IgD-negative memory B cell (primary cell): ENCODE results near the gene PLIN3. TPM values are rescaled to one million over a fixed set of nuclear protein-coding genes. Genes with fewer than 3 reads are reported as not detected.
"Not testable (repeated sequence)": the region's sequence is repeated elsewhere in the genome, so short reads cannot be mapped to it uniquely, and the experiment has no call there.

ENCODE experiments used
- H3K27ac Mint-ChIP-seq, 3 donors: one replicate each; pipeline ENCODE4 v1.8.0; 2020 to 2022; ENCODE audit warnings: mild to moderate bottlenecking in 3 of 3, mixed read lengths in 3 of 3, moderate library complexity in 1 of 3
- H3K27me3 Mint-ChIP-seq: one replicate; pipeline ENCODE4 v1.8.0; 2021; ENCODE audit warnings: mixed read lengths
- H3K36me3 Mint-ChIP-seq: one replicate; pipeline ENCODE4 v1.8.0; 2020; ENCODE audit warnings: mild to moderate bottlenecking, mixed read lengths
- H3K4me1 Mint-ChIP-seq, 3 donors: one replicate each; pipeline ENCODE4 v1.8.0; 2020 to 2022; ENCODE audit warnings: mixed read lengths in 3 of 3, mild to moderate bottlenecking in 1 of 3
- H3K4me3 Mint-ChIP-seq, 4 donors: one replicate each; pipeline ENCODE4 v1.8.0; 2020 to 2022; ENCODE audit warnings: mild to moderate bottlenecking in 4 of 4, mixed read lengths in 4 of 4, moderate library complexity in 3 of 4
- H3K9me3 Mint-ChIP-seq, 3 donors: one replicate each; pipeline ENCODE4 v1.8.0; 2020 to 2021; ENCODE audit warnings: mixed read lengths in 3 of 3, mild to moderate bottlenecking in 1 of 3
- polyA plus RNA-seq: library from polyadenylated mRNA; unstranded; fragments of 300-500 nt; fragmentation: Illumina TruSeq; gene quantifications from one replicate; pipeline ENCODE4 v1.2.3, GENCODE V29; 2021

PLIN3 gene
- polyA plus RNA-seq, 1 donor from 2014 or later, result 52.1 TPM

- no peaks in the 10 kb centered on the region for H3K36me3 Mint-ChIP-seq
Measured at GRCh38 chr19:4873930-4874329, 6.5 kb upstream of the PLIN3 start.

GRCh38 chr19:4871711-4872110 lies 4.2 kb upstream of the PLIN3 start:
- H3K9me3 Mint-ChIP-seq, result no peaks in the 10 kb centered on the region
- peak overlapping the region in 1 of 3 donors; percentile 23 for H3K27ac Mint-ChIP-seq
- no peaks in the 10 kb centered on the region for H3K36me3 Mint-ChIP-seq
- H3K4me1 Mint-ChIP-seq, result peaks cover 5 to 9% (median 8%) of the 10 kb centered on the region in 3 donors
- no peak overlapping the region for H3K4me3 Mint-ChIP-seq
- H3K27me3 Mint-ChIP-seq, result no peaks in the 10 kb centered on the region

More at GRCh38 chr19:4873930-4874329, 6.5 kb upstream of the PLIN3 start:
- Mint-ChIP-seq H3K4me1 (peaks cover 5 to 9% (median 6%) of the 10 kb centered on the region in 3 donors), H3K27ac (peak overlapping the region in 1 of 3 donors; percentile 79), H3K27me3 (peaks cover 2% of the 10 kb centered on the region), H3K9me3 (no peaks in the 10 kb centered on the region), H3K4me3 (peak overlapping the region in 1 of 4 donors; percentile 63)

- Mint-ChIP-seq H3K36me3 (no peaks in the 10 kb centered on the region), H3K9me3 (no peaks in the 10 kb centered on the region), H3K4me1 (peaks cover 4 to 9% (median 5%) of the 10 kb centered on the region in 3 donors), H3K27ac (peak overlapping the region in 1 of 3 donors; percentile 60), H3K4me3 (peak overlapping the region in 2 of 4 donors; percentile 8 to 71), H3K27me3 (no peaks in the 10 kb centered on the region)
Measured at GRCh38 chr19:4870025-4870700, 2.7 kb upstream of the PLIN3 start.

GRCh38 chr19:4868286-4868834 lies 893 bp upstream of the PLIN3 start:
- Mint-ChIP-seq H3K36me3 (peaks cover 2% of the 10 kb centered on the region), H3K9me3 (no peaks in the 10 kb centered on the region), H3K27me3 (no peaks in the 10 kb centered on the region), H3K27ac (peak overlapping the region; percentile 43 to 92 (median 80)), H3K4me3 (peak overlapping the region; percentile 86 to 93 (median 90)), H3K4me1 (peaks cover 5 to 15% (median 15%) of the 10 kb centered on the region in 3 donors)

GRCh38 chr19:4866595-4867424 lies 657 bp downstream of the PLIN3 start:
- Mint-ChIP-seq H3K27me3 (no peaks in the 10 kb centered on the region), H3K9me3 (no peaks in the 10 kb centered on the region), H3K27ac (peak overlapping the region; percentile 43 to 92 (median 71)), H3K4me3 (peak overlapping the region; percentile 86 to 93 (median 90)), H3K4me1 (peaks cover 5 to 21% (median 12%) of the 10 kb centered on the region in 3 donors), H3K36me3 (peaks cover 2% of the 10 kb centered on the region)

GRCh38 chr19:4861147-4861546 lies 6.3 kb downstream of the PLIN3 start:
- Mint-ChIP-seq H3K4me1 (peaks cover 5 to 21% (median 6%) of the 10 kb centered on the region in 3 donors), H3K4me3 (peak overlapping the region in 1 of 4 donors; percentile 65), H3K36me3 (peaks cover 2% of the 10 kb centered on the region), H3K9me3 (no peaks in the 10 kb centered on the region), H3K27ac (no peak overlapping the region), H3K27me3 (no peaks in the 10 kb centered on the region)

- Mint-ChIP-seq H3K4me1 (peaks cover 4 to 20% (median 6%) of the 10 kb centered on the region in 3 donors), H3K27me3 (no peaks in the 10 kb centered on the region), H3K9me3 (no peaks in the 10 kb centered on the region), H3K36me3 (peaks cover 2% of the 10 kb centered on the region), H3K4me3 (no peak overlapping the region), H3K27ac (no peak overlapping the region)
Measured at GRCh38 chr19:4859697-4860096, 7.8 kb downstream of the PLIN3 start.

- not testable (repeated sequence) for H3K27ac Mint-ChIP-seq, H3K9me3 Mint-ChIP-seq, H3K27me3 Mint-ChIP-seq
Measured at GRCh38 chr19:4856468-4856867, 11.0 kb downstream of the PLIN3 start.

GRCh38 chr19:4853506-4853905 lies 14.0 kb downstream of the PLIN3 start:
- H3K4me3 Mint-ChIP-seq, H3K27ac Mint-ChIP-seq, H3K27me3 Mint-ChIP-seq, H3K9me3 Mint-ChIP-seq, H3K4me1 Mint-ChIP-seq, H3K36me3 Mint-ChIP-seq: not testable (repeated sequence)

More at GRCh38 chr19:4856468-4856867, 11.0 kb downstream of the PLIN3 start:
- not testable (repeated sequence) for H3K4me3 Mint-ChIP-seq, H3K36me3 Mint-ChIP-seq, H3K4me1 Mint-ChIP-seq

GRCh38 chr19:4852484-4852883 lies 15.0 kb downstream of the PLIN3 start:
- Mint-ChIP-seq H3K27ac (peak overlapping the region in 1 of 3 donors; percentile 80), H3K36me3 (peaks cover 4% of the 10 kb centered on the region), H3K9me3 (no peaks in the 10 kb centered on the region), H3K4me3 (no peak overlapping the region), H3K4me1 (peaks cover 6 to 12% (median 10%) of the 10 kb centered on the region in 3 donors), H3K27me3 (no peaks in the 10 kb centered on the region)

GRCh38 chr19:4851551-4852290 lies 15.7 kb downstream of the PLIN3 start:
- peaks cover 4% of the 10 kb centered on the region for H3K36me3 Mint-ChIP-seq
- peaks cover 6 to 12% (median 10%) of the 10 kb centered on the region in 3 donors for H3K4me1 Mint-ChIP-seq
- H3K27ac Mint-ChIP-seq, result peak overlapping the region in 1 of 3 donors; percentile 18
- no peaks in the 10 kb centered on the region for H3K9me3 Mint-ChIP-seq
- H3K4me3 Mint-ChIP-seq, result peak overlapping the region; percentile 13 to 87 (median 46)
- no peaks in the 10 kb centered on the region for H3K27me3 Mint-ChIP-seq

GRCh38 chr19:4849019-4849418 lies 18.4 kb downstream of the PLIN3 start:
- Mint-ChIP-seq H3K27ac (peak overlapping the region in 1 of 3 donors; percentile 88), H3K27me3 (no peaks in the 10 kb centered on the region), H3K9me3 (no peaks in the 10 kb centered on the region), H3K4me1 (peaks cover 6 to 12% (median 10%) of the 10 kb centered on the region in 3 donors), H3K36me3 (peaks cover 4% of the 10 kb centered on the region), H3K4me3 (peak overlapping the region in 2 of 4 donors; percentile 8 to 71)

GRCh38 chr19:4847190-4847973 lies 20.1 kb downstream of the PLIN3 start:
- Mint-ChIP-seq H3K4me1 (peaks cover 6 to 12% (median 12%) of the 10 kb centered on the region in 3 donors), H3K4me3 (no peak overlapping the region), H3K36me3 (peaks cover 4% of the 10 kb centered on the region), H3K27ac (peak overlapping the region in 1 of 3 donors; percentile 9), H3K27me3 (no peaks in the 10 kb centered on the region), H3K9me3 (no peaks in the 10 kb centered on the region)

GRCh38 chr19:4845975-4846374 lies 21.5 kb downstream of the PLIN3 start:
- H3K27me3 Mint-ChIP-seq, H3K9me3 Mint-ChIP-seq, H3K27ac Mint-ChIP-seq, H3K4me3 Mint-ChIP-seq, H3K36me3 Mint-ChIP-seq: not testable (repeated sequence)
- H3K4me1 Mint-ChIP-seq, result peaks cover 9 to 15% (median 13%) of the 10 kb centered on the region in 3 donors
